Measurements from ENCODE around the gene SLC12A7.
"Not testable (repeated sequence)": the region's sequence is repeated elsewhere in the genome, so short reads cannot be mapped to it uniquely, and the experiment has no call there.

The SLC12A7 gene

DNA sequence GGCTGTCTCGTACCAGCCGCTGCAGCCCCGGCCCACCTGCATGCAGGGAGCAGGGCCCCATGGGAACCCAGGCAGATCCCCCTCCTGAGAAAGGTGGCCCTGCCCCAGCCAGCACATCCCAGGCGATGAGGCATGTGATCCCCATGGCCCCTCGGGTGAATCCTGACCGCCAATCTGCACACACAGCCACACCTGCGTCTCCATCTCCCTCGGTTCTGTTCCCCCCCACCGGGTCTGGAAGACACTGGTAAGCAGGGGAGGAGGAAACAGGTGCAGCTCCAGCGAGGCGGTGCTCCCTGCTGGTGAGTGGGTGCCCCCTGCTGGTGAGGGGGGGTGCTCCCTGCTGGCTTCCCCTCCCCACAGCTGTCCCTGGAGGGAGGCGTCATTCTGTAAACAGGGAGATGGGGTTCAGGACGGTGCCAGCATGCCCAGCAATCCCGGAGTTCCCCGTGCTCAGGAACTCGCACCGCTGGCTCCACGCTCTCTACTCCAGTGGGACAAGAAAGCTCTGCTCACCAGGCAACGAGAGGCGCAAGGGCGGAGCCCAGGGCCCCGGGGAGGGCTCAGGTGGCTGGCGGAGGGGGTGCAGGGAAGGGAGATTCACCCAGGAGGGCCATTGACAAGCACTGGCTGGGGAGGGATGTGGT, 28.4 kb upstream of the SLC12A7 start:
- DNase-seq, result peak; percentile 76 to 86

- no peak for DNase-seq
Observed at GRCh38 chr5:1139331-1140170, 27.7 kb upstream of the SLC12A7 start.

DNA sequence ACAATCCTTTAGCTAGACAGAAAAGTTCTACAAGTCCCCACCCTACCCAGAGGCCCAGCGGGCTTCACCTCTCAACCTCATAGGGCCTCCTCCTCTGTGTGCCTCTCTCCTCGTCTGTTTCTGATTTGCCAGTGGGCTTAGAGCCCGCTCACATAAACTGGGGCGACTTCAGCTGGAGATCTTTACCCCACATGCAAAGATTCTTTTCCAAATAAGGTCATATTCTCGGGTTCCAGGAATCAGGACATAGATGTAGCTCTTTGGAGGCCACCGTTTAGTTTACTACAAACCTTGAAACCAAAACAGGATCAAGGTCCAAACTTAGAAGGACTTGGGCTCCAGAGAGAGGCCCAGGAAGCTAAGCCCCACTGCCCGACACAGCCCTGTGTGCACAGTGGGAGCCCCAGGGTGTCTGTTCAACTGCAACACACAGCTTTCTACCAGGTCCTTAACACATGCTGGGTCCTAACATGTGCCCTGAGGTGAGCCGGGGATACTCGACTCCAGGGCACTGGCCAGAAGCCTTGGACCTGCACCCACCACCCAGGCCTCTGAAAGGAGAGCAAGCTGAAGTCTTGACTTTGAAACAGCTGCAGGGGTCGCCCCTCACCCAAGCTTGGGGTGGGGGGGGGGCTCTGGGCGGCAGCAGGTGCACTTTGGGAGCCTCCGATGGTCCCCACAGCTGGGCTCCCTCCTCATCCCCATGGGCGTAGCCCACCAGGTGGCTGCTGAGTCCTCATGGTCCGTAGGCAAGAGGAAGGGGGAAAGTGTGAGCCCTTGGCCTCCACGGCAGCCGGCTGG, 26.8 kb upstream of the SLC12A7 start:
- no peak for DNase-seq

GRCh38 chr5:1137567-1138444, 25.9 kb upstream of the SLC12A7 start:
- no peak for DNase-seq

GRCh38 chr5:1136814-1137213, 25.0 kb upstream of the SLC12A7 start:
- no peak for DNase-seq

DNA sequence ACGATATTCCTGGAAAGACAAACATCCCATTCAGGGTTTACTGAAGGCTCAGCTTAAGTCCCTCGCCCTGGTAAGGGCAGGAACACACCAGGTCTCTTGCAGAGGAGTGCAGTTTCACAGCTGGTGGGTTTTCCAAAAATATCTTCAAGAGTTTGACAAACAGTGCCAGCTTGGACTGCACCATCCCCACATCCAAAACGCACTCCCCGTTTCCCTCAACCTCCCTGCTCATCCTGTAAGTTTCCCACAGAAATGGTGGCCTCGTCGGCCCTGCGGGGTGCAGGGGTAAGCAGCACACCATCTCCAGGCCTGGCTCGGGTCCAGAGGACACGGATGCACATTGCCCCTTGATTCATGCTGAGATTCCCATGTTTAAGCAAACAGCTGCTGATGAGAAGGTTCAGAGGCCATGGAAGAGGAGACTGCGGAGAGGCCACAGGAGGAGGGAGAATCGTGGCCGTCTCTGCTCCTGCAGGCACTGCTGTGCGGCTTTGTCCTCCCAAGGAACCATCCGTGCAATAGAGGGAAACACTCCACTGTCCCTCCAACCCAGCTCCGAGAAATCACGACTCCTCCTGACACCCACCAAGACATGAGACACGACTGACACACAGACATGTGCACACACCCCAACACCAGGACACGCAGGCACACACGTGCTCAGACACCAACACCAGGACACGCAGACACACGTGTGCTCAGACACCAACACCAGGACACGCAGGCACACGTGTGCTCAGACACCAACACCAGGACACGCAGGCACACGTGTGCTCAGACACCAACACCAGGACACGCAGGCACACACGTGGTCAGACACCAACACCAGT, 24.0 kb upstream of the SLC12A7 start:
- peak; percentile 29 to 34 for DNase-seq

GRCh38 chr5:1134478-1134877, 22.6 kb upstream of the SLC12A7 start:
- peak in 1 of 2 experiments; percentile 27 for DNase-seq

DNA sequence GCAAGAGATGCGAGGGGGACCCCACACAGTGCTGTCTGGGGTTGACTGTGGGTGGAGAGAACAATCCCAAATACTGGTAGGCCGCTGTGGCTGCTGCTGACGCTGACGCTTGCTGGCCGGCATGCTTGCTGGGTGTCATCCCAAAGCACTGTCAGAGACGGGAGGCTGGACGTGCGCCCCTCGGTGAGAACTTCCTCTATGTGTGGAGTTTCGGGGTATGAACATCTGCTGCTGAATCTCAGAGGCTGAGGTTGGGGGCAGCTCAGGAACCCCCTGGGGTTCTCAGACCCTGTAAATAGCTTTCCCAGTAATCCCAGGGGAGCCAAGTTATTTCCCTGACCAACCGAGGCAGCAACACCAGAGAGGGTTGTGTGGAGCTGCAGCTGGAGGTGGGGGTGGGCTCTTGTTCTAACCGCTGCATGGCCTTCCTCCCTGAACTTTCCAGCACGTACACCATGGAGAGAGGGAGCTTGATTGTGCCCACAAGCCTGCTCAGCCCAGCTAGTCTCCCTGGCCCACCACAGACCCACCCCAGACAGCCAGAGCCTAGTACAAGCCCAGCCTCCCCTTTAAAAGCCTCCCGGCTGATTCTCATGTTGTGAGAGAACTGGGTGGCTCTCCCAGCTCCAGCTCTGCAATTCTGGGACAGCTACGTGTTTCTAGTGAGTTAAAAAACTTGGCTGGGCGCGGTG, 21.8 kb upstream of the SLC12A7 start:
- no peak for DNase-seq

DNA sequence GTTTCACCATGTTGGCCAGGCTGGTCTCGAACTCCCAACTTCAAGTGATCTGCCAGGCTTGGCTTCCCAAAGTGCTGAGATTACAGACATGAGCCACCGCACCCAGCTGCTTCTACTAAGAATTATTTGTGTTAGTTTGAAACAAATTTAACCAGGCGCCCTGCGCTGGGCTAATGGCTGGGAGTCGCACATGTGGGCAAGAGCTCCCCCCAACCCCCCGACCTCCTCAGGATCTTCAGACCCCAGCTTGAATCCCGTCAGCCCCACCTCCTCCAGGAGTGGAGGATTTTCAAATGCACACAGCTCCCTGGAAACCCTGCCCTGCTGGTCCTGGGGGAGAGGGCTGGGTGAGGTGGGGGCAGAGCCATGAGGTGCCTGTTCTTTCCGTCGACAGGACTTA, 21.2 kb upstream of the SLC12A7 start:
- no peak for DNase-seq

- no peak for DNase-seq
Observed at GRCh38 chr5:1132570-1132969, 20.7 kb upstream of the SLC12A7 start.

DNA sequence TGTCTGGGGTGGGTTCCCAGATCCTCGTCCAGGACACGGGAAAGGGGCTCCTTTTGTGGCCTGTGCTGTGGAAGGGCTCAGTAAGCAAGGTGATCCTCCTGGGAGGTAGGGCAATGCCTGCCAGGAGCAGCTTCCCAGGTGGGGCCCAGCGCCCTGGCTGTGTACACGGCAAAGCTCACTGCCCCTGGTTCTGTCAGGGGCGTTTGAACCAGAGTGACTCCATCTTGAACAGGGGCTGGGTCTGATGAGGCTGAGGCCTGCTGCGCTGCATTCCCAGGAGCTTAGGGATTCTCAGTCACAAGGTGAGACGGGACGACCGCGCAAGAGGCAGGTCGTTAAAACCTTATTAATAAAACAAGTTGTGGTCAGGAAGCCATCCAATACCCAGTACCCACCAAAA, 19.9 kb upstream of the SLC12A7 start:
- no peak for DNase-seq

GRCh38 chr5:1131191-1131621, 19.3 kb upstream of the SLC12A7 start:
- no peak for DNase-seq

DNA sequence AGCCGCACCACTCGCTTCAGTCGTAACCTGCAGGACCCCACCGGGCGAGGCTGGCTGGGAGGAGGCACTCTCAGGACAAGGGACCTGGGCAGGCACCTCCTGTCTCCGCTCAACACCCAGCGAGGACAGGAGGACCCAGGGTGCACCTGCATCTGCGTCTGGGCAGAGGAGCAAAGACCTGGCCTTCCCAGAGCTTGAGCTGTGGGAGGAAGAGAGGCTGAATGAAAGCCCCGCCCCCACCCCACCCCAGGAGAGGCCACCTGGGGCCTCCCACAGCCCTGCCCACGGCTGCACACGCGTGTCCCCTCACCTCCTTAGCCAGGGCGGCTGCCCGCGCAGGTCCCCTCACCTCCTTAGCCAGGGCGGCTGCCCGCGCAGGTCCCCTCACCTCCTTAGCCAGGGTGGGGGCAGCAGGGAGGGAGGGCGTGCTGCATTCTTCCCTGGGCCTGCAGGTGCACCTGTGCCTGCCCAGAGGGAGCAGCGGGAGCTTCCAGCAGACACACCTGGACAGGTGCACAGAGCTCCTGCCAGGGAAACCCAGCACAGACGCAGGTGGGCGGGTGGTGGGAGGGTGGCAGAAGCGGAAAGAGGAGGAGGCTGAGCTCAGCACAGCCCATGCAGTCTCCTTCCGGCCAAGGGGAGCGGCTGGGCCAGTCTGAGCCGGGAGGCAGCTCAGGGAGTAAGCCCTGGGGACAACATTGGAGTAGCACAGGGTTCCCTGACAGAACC, 18.5 kb upstream of the SLC12A7 start:
- peak in 1 of 2 experiments; percentile 40 for DNase-seq

GRCh38 chr5:1129711-1130055, 17.8 kb upstream of the SLC12A7 start:
- no peak for DNase-seq

DNA sequence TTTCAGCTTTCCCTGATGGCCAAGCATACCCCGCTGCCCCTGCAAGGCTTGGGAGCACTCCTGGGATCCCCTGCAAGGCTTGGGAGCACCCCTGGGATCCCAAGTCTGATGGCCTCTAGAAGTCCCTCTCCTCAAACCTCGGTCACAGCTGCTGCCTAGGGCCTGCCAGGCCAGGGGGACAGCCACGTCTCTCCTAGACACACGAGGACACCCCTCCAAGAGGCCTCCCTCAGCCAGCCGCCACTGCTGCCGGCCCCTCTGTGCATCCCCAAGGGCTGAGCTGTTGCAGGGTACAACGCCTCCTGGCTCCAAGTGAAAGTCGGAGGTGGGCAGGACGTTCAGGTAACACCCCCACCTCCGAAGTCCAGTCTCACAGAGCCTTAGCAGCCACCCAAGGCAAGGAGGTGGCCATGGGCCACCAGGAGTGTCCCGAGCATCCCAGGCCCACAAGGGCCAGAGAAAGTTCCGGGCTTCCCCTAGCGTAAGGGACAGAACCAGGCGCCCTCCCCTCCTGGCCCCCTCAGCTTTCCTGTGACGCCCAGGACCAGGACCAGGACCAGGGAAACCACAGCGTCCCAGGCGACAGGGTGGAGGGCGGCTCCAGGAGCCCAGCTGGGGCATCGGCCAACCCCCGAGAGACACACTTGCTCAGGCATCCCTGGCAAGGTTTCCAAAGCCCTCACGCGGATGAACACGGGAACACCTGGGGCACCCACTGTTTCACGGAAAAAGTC, 17.3 kb upstream of the SLC12A7 start:
- no peak for DNase-seq

DNA sequence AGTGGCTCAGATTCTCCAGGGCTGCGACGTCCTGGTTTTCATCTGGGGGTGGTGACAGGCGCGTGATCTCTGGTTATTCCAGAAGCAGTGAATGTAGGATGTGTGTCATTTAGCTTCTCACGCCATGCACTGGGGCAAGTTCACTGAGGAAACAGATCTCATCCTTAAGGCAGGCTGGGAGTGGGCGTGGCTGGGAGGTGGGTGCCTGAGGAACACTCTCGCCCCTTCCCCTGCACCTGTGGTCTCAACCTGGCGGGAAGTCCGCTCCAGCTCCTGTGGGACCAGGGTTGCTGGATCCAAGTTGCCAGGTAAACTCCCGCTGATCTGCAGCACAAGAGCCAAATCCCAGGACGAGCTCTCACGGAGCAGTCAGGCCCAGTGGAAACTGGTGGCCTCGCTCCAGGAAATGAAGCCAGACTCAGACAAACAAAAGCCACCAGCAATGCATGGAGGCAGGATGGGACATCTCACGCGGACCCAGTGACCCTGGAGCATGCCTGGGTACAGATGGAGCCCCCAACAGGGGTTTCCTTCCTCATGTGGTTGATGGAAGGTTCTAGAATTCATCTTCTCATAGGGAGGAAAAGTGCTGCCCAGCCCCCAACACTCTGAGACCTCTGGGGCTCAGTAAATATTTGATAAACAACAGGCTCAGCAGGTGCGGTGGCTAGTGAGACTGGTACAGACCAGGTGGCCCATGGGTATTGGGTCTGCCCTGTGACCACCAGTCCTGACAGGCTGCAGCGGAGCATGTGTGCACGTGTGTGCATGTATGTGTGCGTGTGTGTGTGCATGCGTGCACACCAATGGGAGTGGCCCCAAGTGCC, 16.3 kb upstream of the SLC12A7 start:
- peak in 1 of 2 experiments; percentile 58 for DNase-seq

- not testable (repeated sequence) for DNase-seq
Observed at GRCh38 chr5:1125695-1126094, 13.8 kb upstream of the SLC12A7 start.

DNA sequence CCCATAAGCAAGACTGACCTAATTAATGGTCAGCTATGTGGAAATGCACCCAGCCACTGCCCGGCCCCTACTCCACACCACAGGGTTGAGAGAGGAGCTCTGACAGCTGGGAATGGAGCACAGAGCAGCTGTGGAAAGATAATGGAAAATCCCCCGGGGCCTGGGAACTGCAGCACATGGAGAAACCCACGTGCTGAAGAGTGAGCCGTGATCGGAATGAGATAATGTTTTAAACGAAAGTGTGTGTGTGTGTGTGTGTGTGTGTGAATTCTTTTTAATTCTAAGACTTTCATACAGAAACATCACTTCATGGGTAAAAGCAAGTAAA, 13.1 kb upstream of the SLC12A7 start:
- DNase-seq, result no peak
